Neuronal stem cell (in vitro differentiated cells): ENCODE measurements around the gene USF2. TPM values are rescaled to one million over a fixed set of nuclear protein-coding genes. Genes with fewer than 3 reads are reported as not detected.
"Not testable (repeated sequence)": the region's sequence is repeated elsewhere in the genome, so short reads cannot be mapped to it uniquely, and the experiment has no call there.

Experiments
- DNase-seq: peaks from one replicate; pipeline ENCODE4 v3.0.0-alpha.2; 2013; ENCODE audit warnings: low spot score
- H2AFZ ChIP-seq: one replicate; pipeline ENCODE4 v1.6.1; 2013; ENCODE audit warnings: mild to moderate bottlenecking, low read length, inconsistent platforms
- H2AK5ac ChIP-seq: 2 replicates; pipeline ENCODE4 v1.6.1; 2013; ENCODE audit warnings: low read depth, mild to moderate bottlenecking, inconsistent platforms, low read length, moderate library complexity, mixed read lengths
- H2BK120ac ChIP-seq: 2 replicates; pipeline ENCODE4 v1.6.1; 2013; ENCODE audit warnings: low read depth, mild to moderate bottlenecking, inconsistent platforms, low read length, moderate library complexity, mixed read lengths
- H2BK12ac ChIP-seq: one replicate; pipeline ENCODE4 v1.6.1; 2013; ENCODE audit warnings: low read length, inconsistent platforms
- H2BK15ac ChIP-seq: 2 replicates; pipeline ENCODE4 v1.6.1; 2013; ENCODE audit warnings: mild to moderate bottlenecking, low read length, inconsistent platforms, mixed read lengths
- H2BK5ac ChIP-seq: one replicate; pipeline ENCODE4 v1.6.1; 2013; ENCODE audit warnings: inconsistent platforms, mild to moderate bottlenecking, low read length, moderate library complexity
- H3K14ac ChIP-seq: one replicate; pipeline ENCODE4 v1.6.1; 2013; ENCODE audit warnings: low read length, inconsistent platforms
- H3K18ac ChIP-seq: 2 replicates; pipeline ENCODE4 v1.6.1; 2013; ENCODE audit warnings: low read length, inconsistent platforms
- H3K23ac ChIP-seq: 2 replicates; pipeline ENCODE4 v1.6.1; 2013; ENCODE audit warnings: low read depth, mild to moderate bottlenecking, mixed read lengths, low read length, inconsistent platforms; ENCODE audit not compliant: poor library complexity
- H3K27ac ChIP-seq: replicated peaks from 3 replicates; pipeline ENCODE4 v1.5.1; 2013; ENCODE audit warnings: low read length, inconsistent platforms
- H3K27me3 ChIP-seq, 3 experiments: 2 replicates each; pipeline ENCODE4 v1.6.1; 2013; ENCODE audit warnings: low read length in 3 of 3, mild to moderate bottlenecking in 2 of 3, inconsistent platforms in 1 of 3, low read depth in 1 of 3, mixed read lengths in 1 of 3, moderate library complexity in 1 of 3; ENCODE audit not compliant: control insufficient read depth in 3 of 3, insufficient read depth in 3 of 3
- H3K36me3 ChIP-seq, 2 donors: replicated peaks in 1 of 2; 2 replicates each; pipeline ENCODE4 v1.6.1; 2013; ENCODE audit warnings: low read length in 2 of 2; ENCODE audit not compliant: control insufficient read depth in 2 of 2, insufficient read depth in 2 of 2
- H3K4ac ChIP-seq: 2 replicates; pipeline ENCODE4 v1.6.1; 2013; ENCODE audit warnings: inconsistent platforms, mild to moderate bottlenecking, low read length, moderate library complexity
- H3K4me1 ChIP-seq, 2 donors: 1 replicate in 1 of 2; 2 replicates in 1 of 2; pipeline ENCODE4 v1.6.1; 2013; ENCODE audit warnings: low read length in 2 of 2, low read depth in 1 of 2; ENCODE audit not compliant: control insufficient read depth in 2 of 2, insufficient read depth in 1 of 2
- H3K4me2 ChIP-seq: one replicate; pipeline ENCODE4 v1.6.1; 2013; ENCODE audit warnings: mild to moderate bottlenecking, low read length, inconsistent platforms; ENCODE audit not compliant: insufficient read depth, poor library complexity, severe bottlenecking
- H3K4me3 ChIP-seq, 2 donors: 2 replicates each; pipeline ENCODE4 v1.5.1; 2013; ENCODE audit warnings: low read length in 2 of 2, mild to moderate bottlenecking in 2 of 2, inconsistent platforms in 1 of 2, moderate library complexity in 1 of 2
- H3K79me1 ChIP-seq: one replicate; pipeline ENCODE4 v1.6.1; 2013; ENCODE audit warnings: low read depth, mild to moderate bottlenecking, inconsistent platforms, low read length, moderate library complexity
- H3K9ac ChIP-seq: one replicate; pipeline ENCODE4 v1.6.1; 2013; ENCODE audit warnings: mild to moderate bottlenecking, low read depth, low read length, inconsistent platforms; ENCODE audit not compliant: poor library complexity
- H3K9me3 ChIP-seq, 2 donors: replicated peaks in 1 of 2; 2 replicates each; pipeline versions ENCODE3 to v1.6.1; 2013; ENCODE audit warnings: low read length in 2 of 2, mild to moderate bottlenecking in 2 of 2, inconsistent platforms in 1 of 2, low read depth in 1 of 2, mixed read lengths in 1 of 2, moderate library complexity in 1 of 2; ENCODE audit not compliant: control insufficient read depth in 2 of 2, insufficient read depth in 1 of 2
- H4K8ac ChIP-seq: one replicate; pipeline ENCODE4 v1.6.1; 2013; ENCODE audit warnings: low read depth, mild to moderate bottlenecking, inconsistent platforms, low read length, moderate library complexity
- H4K91ac ChIP-seq: one replicate; pipeline ENCODE4 v1.6.1; 2013; ENCODE audit warnings: low read length, low read depth, mild to moderate bottlenecking, inconsistent platforms; ENCODE audit not compliant: poor library complexity
- WGBS, 2 donors: extraction: QIAGEN DNeasy Blood & Tissue Kit; methylation state at CpG; one replicate each; pipeline ENCODE4 v1.1.7; 2013; ENCODE audit warnings: missing lambda C conversion rate in 2 of 2, mixed read lengths in 1 of 2; ENCODE audit not compliant: insufficient read length in 2 of 2, insufficient replicate concordance in 1 of 2; ENCODE audit errors: extremely low coverage in 2 of 2; 5-methylcytosine and 5-hydroxymethylcytosine counted together
- polyA plus RNA-seq, 2 experiments: library from polyadenylated mRNA; stranded (reverse); fragments of 200-250 nt; gene quantifications; one replicate each; pipeline ENCODE4 v1.2.3, GENCODE V29; 2013

The USF2 gene
- 132 TPM for polyA plus RNA-seq (2013, experiment 1 of 2)
- 132 TPM for polyA plus RNA-seq (2013, experiment 2 of 2)

- Histone ChIP-seq H2BK5ac (peak within 1 kb of the TSS; percentile 75), H3K23ac (peak within 1 kb of the TSS; percentile 91), H2BK12ac (no peak within 1 kb of the TSS), H3K14ac (peak within 1 kb of the TSS; percentile 9), H3K9me3 (no peaks in the 10 kb centered on the region), H4K91ac (no peak within 1 kb of the TSS), H2AK5ac (peak within 1 kb of the TSS; percentile 63), H3K4me2 (peak within 1 kb of the TSS; percentile 78), H3K4me1 (peaks cover 3 to 5% of the 10 kb centered on the region in 2 donors), H3K36me3 (peaks cover 50 to 69% of the 10 kb centered on the region in 2 donors), H3K4ac (no peak within 1 kb of the TSS), H3K79me1 (peaks cover 14% of the 10 kb centered on the region), H3K27ac (peak within 1 kb of the TSS; percentile 91), H3K9ac (peak within 1 kb of the TSS; percentile 90), H3K27me3 (peaks cover 0 to 2% (median 0%) of the 10 kb centered on the region in 3 experiments), H4K8ac (peak within 1 kb of the TSS; percentile 92), H2BK120ac (no peak within 1 kb of the TSS), H3K4me3 (peak within 1 kb of the TSS; percentile 84 to 93), H3K18ac (peak within 1 kb of the TSS; percentile 96), H2AFZ (peak within 1 kb of the TSS; percentile 92), H2BK15ac (no peak within 1 kb of the TSS)
- WGBS, 2 donors = no CpG with 5 or more reads among the region's 126 CpGs
- peak; percentile 48 for DNase-seq
Observed at GRCh38 chr19:35268536-35269437, at the start of gene USF2. TSS of gene USF2 (plus strand) at chr19:35268962. CDS start at chr19:35269102, 140 bp downstream.

- Histone ChIP-seq H3K14ac (no peak overlapping the region), H3K9me3 (no peaks in the 10 kb centered on the region)
- no CpG with 5 or more reads among the region's 1 CpG for WGBS, 2 donors
Observed at GRCh38 chr19:35219008-35219407, 49.8 kb upstream of the USF2 start.

GRCh38 chr19:35220315-35220921, 48.3 kb upstream of the USF2 start:
- no CpG with 5 or more reads among the region's 3 CpGs for WGBS, 2 donors
- no peak overlapping the region for H2AK5ac ChIP-seq
- H3K18ac ChIP-seq = no peak overlapping the region
- H3K4me2 ChIP-seq = no peak overlapping the region
- peak overlapping the region; percentile 8 for H2AFZ ChIP-seq
- no peaks in the 10 kb centered on the region for H3K36me3 ChIP-seq
- H2BK120ac ChIP-seq = no peak overlapping the region
- H3K4me3 ChIP-seq = no peak overlapping the region
- H3K79me1 ChIP-seq = no peaks in the 10 kb centered on the region
- DNase-seq = no peak
- H3K27me3 ChIP-seq = no peaks in the 10 kb centered on the region
- H2BK5ac ChIP-seq = no peak overlapping the region
- H3K4me1 ChIP-seq = no peaks in the 10 kb centered on the region
- no peak overlapping the region for H3K27ac ChIP-seq
- no peak overlapping the region for H3K23ac ChIP-seq
- no peak overlapping the region for H3K4ac ChIP-seq
- H4K91ac ChIP-seq = no peak overlapping the region
- H4K8ac ChIP-seq = no peak overlapping the region
- no peak overlapping the region for H2BK12ac ChIP-seq
- H3K9me3 ChIP-seq = no peaks in the 10 kb centered on the region
- H3K14ac ChIP-seq = no peak overlapping the region
- no peak overlapping the region for H2BK15ac ChIP-seq
- H3K9ac ChIP-seq = no peak overlapping the region

More at GRCh38 chr19:35219008-35219407, 49.8 kb upstream of the USF2 start:
- Histone ChIP-seq H2AK5ac (no peak overlapping the region), H2BK12ac (no peak overlapping the region), H3K4me1 (no peaks in the 10 kb centered on the region), H3K18ac (no peak overlapping the region), H3K27me3 (no peaks in the 10 kb centered on the region), H3K79me1 (no peaks in the 10 kb centered on the region), H3K4me3 (no peak overlapping the region), H3K9ac (no peak overlapping the region), H2BK5ac (no peak overlapping the region), H3K23ac (no peak overlapping the region), H3K4ac (no peak overlapping the region), H3K36me3 (no peaks in the 10 kb centered on the region), H2BK15ac (no peak overlapping the region), H4K8ac (no peak overlapping the region), H2BK120ac (no peak overlapping the region), H3K4me2 (no peak overlapping the region), H2AFZ (no peak overlapping the region), H3K27ac (no peak overlapping the region), H4K91ac (no peak overlapping the region)
- DNase-seq = no peak

GRCh38 chr19:35220973-35221590, 47.7 kb upstream of the USF2 start:
- H3K18ac ChIP-seq, H3K9me3 ChIP-seq, H3K36me3 ChIP-seq, H4K91ac ChIP-seq, H2AFZ ChIP-seq, H2AK5ac ChIP-seq, H2BK12ac ChIP-seq, H3K9ac ChIP-seq, H3K23ac ChIP-seq, H3K14ac ChIP-seq, H3K4me3 ChIP-seq, H2BK15ac ChIP-seq, H2BK5ac ChIP-seq, H3K27ac ChIP-seq, H2BK120ac ChIP-seq, H3K4me1 ChIP-seq, H3K4ac ChIP-seq, DNase-seq, H4K8ac ChIP-seq, H3K27me3 ChIP-seq, H3K79me1 ChIP-seq, H3K4me2 ChIP-seq: not testable (repeated sequence)
- WGBS, 2 donors = no CpG with 5 or more reads among the region's 4 CpGs
